A673 (cell line): Measurements from ENCODE around the gene AOX1. TPM values are rescaled to one million over a fixed set of nuclear protein-coding genes. Genes with fewer than 3 reads are reported as not detected.

ENCODE experiments used
- BruUV-seq: library from RNA; stranded (reverse); fragments of 400-500 nt; replicated peaks from 2 replicates; lab custom pipeline; 2021; lab: Mats Ljungman, UMichigan
- CTCF ChIA-PET: fragments of 300-600 bp; sonication (Branson Sonifier 250); formaldehyde crosslinking; loops from one replicate; lab custom pipeline; 2022; ENCODE audit warnings: antibody characterized with exemption; lab: Charles Lee
- POLR2A ChIA-PET: fragments of 300-600 bp; sonication (Branson Sonifier 250); formaldehyde crosslinking; loops from one replicate; lab custom pipeline; 2022; ENCODE audit warnings: antibody characterized with exemption; ENCODE audit not compliant: low non-redundant PET; lab: Charles Lee
- DNase-seq: peaks from one replicate; pipeline ENCODE4 v3.0.0-alpha.2; 2015; ENCODE audit warnings: low spot score
- H3K27ac ChIP-seq: fragments of 200-600 bp; sonication (generic); 2 replicates; pipeline ENCODE4 v1.5.1; 2016; ENCODE audit warnings: mixed run types, low read depth, mild to moderate bottlenecking, mixed read lengths, antibody characterized with exemption, low read length; ENCODE audit not compliant: poor library complexity, severe bottlenecking
- H3K27me3 ChIP-seq: fragments of 200-600 bp; sonication (generic); replicated peaks from 2 replicates; pipeline ENCODE4 v1.6.1; 2017; ENCODE audit warnings: mixed run types, low read depth, mild to moderate bottlenecking, mixed read lengths, antibody characterized with exemption, low read length; ENCODE audit not compliant: insufficient read depth, poor library complexity
- H3K36me3 ChIP-seq: fragments of 200-600 bp; sonication (generic); 2 replicates; pipeline ENCODE4 v1.6.1; 2016; ENCODE audit warnings: mixed run types, mild to moderate bottlenecking, mixed read lengths, antibody characterized with exemption, low read length; ENCODE audit not compliant: insufficient read depth, poor library complexity, severe bottlenecking
- H3K4me1 ChIP-seq: fragments of 200-600 bp; sonication (generic); 2 replicates; pipeline ENCODE4 v1.6.1; 2017; ENCODE audit warnings: mixed run types, mild to moderate bottlenecking, mixed read lengths, antibody characterized with exemption, low read length; ENCODE audit not compliant: insufficient read depth, poor library complexity, severe bottlenecking
- H3K4me3 ChIP-seq: fragments of 200-600 bp; sonication (generic); 2 replicates; pipeline ENCODE4 v1.5.1; 2016; ENCODE audit warnings: low read depth, mixed run types, mild to moderate bottlenecking, mixed read lengths, low read length; ENCODE audit not compliant: poor library complexity, severe bottlenecking
- H3K9me3 ChIP-seq: fragments of 200-600 bp; sonication (generic); 2 replicates; pipeline ENCODE4 v1.6.1; 2016; ENCODE audit warnings: mixed run types, low read depth, mild to moderate bottlenecking, mixed read lengths, antibody characterized with exemption, low read length; ENCODE audit not compliant: poor library complexity, severe bottlenecking
- EZH2 ChIP-seq: fragments of 200-600 bp; sonication (generic); IDR thresholded peaks from 2 replicates; pipeline ENCODE4 v1.6.1; 2017; ENCODE audit warnings: borderline replicate concordance, low read depth, mild to moderate bottlenecking, mixed read lengths, antibody characterized with exemption, low read length; ENCODE audit not compliant: poor library complexity, severe bottlenecking
- intact Hi-C: fragments of 100-400 bp; cut with micrococcal nuclease; formaldehyde crosslinking; loops from one replicate; pipeline ENCODE4 v1.10.0; 2022; ENCODE audit not compliant: unreplicated experiment
- total RNA-seq: library from RNA; stranded (reverse); gene quantifications from 2 replicates; pipeline ENCODE4 v1.2.3, GENCODE V29; 2021
- TF ChIP-seq, protein P1 (sequence below): fragments of 300-800, 200-600 bp; sonication (generic); conservative IDR thresholded peaks from 2 replicates; pipeline ENCODE4 v1.5.1; 2017; ENCODE audit warnings: low read depth, mild to moderate bottlenecking, antibody characterized with exemption, low read length, moderate library complexity, mixed read lengths

AOX1 gene
- total RNA-seq, 1 experiment from 2014 or later: 3.1 TPM

DNA sequence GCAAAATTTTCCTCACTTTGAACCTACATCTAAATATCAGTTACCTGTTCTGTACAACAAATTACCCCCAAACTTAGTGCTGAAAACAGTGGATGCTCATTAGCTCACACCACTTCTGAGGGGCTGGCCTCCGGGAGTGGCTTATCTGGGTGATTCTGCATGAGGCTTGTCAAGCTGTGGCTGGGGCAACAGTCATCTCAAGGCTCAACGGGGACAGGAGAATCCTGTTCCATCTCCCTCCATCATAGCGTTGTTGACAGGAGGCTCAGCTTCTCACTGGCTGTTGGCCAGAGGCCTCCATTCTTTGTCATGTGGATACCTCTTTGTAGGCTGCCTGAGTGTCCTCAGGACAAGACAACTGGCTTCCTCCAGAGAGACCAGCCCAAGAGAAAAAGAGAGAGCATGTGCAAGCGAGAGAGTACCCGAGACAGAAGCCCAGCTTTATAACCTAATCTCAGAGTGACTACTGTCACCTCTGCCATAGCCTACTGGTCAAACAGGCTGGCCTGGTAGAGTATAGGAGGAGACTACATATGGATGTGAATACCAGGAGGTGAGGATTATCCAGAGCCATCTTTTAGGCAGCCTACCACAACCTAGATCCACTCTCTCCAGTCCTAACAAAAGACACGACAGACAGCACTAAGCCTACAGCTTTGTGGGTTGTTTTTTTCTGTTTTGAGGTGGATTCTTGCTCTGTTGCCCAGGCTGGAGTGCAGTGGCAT, 79.1 kb downstream of the AOX1 start:
- H3K36me3 ChIP-seq: no peaks in the 10 kb centered on the region
- no TSS peak for BruUV-seq
- H3K4me3 ChIP-seq: no peak overlapping the region
- POLR2A ChIA-PET: no interaction called here
- no peak for DNase-seq
- intact Hi-C loops: no loop called here
- CTCF ChIA-PET: no interaction called here
- H3K4me1 ChIP-seq: no peaks in the 10 kb centered on the region
- no peaks in the 10 kb centered on the region for H3K27me3 ChIP-seq
- TF ChIP-seq EZH2: no peak
- TF ChIP-seq, protein P1, sequence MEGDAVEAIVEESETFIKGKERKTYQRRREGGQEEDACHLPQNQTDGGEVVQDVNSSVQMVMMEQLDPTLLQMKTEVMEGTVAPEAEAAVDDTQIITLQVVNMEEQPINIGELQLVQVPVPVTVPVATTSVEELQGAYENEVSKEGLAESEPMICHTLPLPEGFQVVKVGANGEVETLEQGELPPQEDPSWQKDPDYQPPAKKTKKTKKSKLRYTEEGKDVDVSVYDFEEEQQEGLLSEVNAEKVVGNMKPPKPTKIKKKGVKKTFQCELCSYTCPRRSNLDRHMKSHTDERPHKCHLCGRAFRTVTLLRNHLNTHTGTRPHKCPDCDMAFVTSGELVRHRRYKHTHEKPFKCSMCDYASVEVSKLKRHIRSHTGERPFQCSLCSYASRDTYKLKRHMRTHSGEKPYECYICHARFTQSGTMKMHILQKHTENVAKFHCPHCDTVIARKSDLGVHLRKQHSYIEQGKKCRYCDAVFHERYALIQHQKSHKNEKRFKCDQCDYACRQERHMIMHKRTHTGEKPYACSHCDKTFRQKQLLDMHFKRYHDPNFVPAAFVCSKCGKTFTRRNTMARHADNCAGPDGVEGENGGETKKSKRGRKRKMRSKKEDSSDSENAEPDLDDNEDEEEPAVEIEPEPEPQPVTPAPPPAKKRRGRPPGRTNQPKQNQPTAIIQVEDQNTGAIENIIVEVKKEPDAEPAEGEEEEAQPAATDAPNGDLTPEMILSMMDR: no peak
- H3K9me3 ChIP-seq: no peaks in the 10 kb centered on the region
- no peak overlapping the region for H3K27ac ChIP-seq

DNA sequence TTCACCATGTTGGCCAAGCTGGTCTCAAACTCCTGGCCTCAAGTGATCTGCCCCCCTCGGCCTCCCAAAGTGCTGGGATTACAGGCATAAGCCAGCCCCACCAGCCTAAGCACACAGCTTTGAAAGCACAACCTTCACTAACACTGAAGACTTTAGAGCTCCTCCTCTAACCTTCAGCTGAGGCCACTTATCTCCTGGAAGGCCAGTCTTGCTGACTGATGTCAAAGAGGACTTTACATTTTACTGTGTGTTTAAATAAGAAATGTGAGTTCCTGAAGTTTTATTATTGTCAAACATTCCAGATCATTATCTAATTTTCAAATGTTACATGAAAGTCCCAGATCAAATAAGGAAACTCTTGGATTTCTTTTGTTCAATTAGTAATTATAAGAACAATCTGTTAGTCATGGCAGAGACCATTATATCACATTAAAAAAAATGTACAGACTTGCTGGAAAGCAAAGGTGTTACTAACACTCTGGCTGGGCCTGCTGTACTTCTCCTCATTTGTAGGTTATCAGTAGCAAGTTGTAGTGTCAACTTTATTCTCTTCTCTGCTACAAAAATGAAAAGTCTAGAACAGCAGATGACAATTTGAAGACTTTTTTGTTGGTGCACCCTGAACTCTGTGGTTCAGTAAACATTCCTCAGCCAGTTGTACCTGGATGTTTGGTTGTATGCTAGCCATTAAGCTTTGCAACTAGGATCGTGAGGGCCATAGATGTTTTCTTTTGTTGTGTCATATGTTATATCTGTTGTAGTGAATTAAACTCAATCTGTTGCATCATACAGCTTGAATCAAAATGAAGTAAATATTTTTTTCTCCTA, 80.0 kb downstream of the AOX1 start:
- no peak for DNase-seq
- H3K36me3 ChIP-seq: no peaks in the 10 kb centered on the region
- CTCF ChIA-PET: no interaction called here
- TF ChIP-seq, protein P1: no peak
- no peak for TF ChIP-seq EZH2
- no peaks in the 10 kb centered on the region for H3K27me3 ChIP-seq
- no peak overlapping the region for H3K27ac ChIP-seq
- no TSS peak for BruUV-seq
- POLR2A ChIA-PET: no interaction called here
- H3K4me3 ChIP-seq: no peak overlapping the region
- H3K4me1 ChIP-seq: no peaks in the 10 kb centered on the region
- intact Hi-C loops: no loop called here
- H3K9me3 ChIP-seq: no peaks in the 10 kb centered on the region

DNA sequence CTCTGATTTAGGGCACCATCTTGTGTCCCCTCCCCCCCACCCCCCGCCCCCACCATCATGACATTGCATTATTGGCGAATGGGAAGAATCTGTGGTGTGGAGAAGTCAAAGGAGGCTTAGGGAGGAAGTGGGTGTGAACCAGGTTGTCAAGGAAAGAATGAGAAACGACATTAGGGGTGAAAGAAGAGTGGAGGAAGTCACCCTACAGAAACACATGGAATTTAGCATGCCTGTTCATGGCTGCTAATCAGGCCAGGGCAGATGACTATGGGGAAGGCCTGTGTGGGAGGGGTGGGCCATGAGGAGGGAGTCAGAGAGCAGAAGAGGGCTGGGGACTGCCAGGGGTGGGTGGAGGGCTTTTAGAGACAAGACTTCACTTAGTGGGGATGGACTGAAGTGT, 81.6 kb downstream of the AOX1 start:
- H3K4me3 ChIP-seq: no peak overlapping the region
- H3K4me1 ChIP-seq: no peaks in the 10 kb centered on the region
- H3K9me3 ChIP-seq: no peaks in the 10 kb centered on the region
- no peak overlapping the region for H3K27ac ChIP-seq
- H3K36me3 ChIP-seq: no peaks in the 10 kb centered on the region
- no peaks in the 10 kb centered on the region for H3K27me3 ChIP-seq
- ChIA-PET CTCF (no interaction called here), POLR2A (no interaction called here)
- no TSS peak for BruUV-seq
- TF ChIP-seq, protein P1: no peak
- no peak for TF ChIP-seq EZH2
- DNase-seq: no peak
- intact Hi-C loops: no loop called here
